Liver (tissue), 9 donors: ENCODE data around the gene TBX15. TPM values are rescaled to one million over a fixed set of nuclear protein-coding genes. Genes with fewer than 3 reads are reported as not detected.

Source experiments
- DNase-seq: peaks from one replicate; pipeline ENCODE4 v3.0.0-alpha.2; 2017; ENCODE audit warnings: low spot score
- H3K27ac ChIP-seq, 2 donors: one replicate each; pipeline ENCODE4 v1.7.0; 2013; ENCODE audit warnings: inconsistent platforms in 2 of 2, low read length in 2 of 2, control low read depth in 1 of 2, low read depth in 1 of 2, mild to moderate bottlenecking in 1 of 2
- H3K27me3 ChIP-seq, 4 donors: one replicate each; pipeline versions ENCODE4 v1.6.1 to v1.7.0; 2013; ENCODE audit warnings: low read length in 3 of 4, inconsistent platforms in 1 of 4, mild to moderate bottlenecking in 1 of 4, moderate library complexity in 1 of 4; ENCODE audit not compliant: control insufficient read depth in 4 of 4, insufficient read depth in 4 of 4
- H3K36me3 ChIP-seq, 4 donors: one replicate each; pipeline versions ENCODE4 v1.6.1 to v1.7.0; 2013; ENCODE audit warnings: low read length in 3 of 4, mild to moderate bottlenecking in 3 of 4, low read depth in 1 of 4, moderate library complexity in 1 of 4; ENCODE audit not compliant: control insufficient read depth in 4 of 4, insufficient read depth in 3 of 4
- H3K4me1 ChIP-seq, 4 donors: one replicate each; pipeline versions ENCODE4 v1.6.1 to v1.7.0; 2013; ENCODE audit warnings: low read length in 3 of 4, mild to moderate bottlenecking in 3 of 4, moderate library complexity in 1 of 4; ENCODE audit not compliant: control insufficient read depth in 4 of 4, insufficient read depth in 4 of 4
- H3K4me3 ChIP-seq, 3 donors: one replicate each; pipeline versions ENCODE4 v1.6.1 to v1.7.0; 2013; ENCODE audit warnings: low read length in 3 of 3, control low read depth in 1 of 3, low read depth in 1 of 3, mild to moderate bottlenecking in 1 of 3
- H3K9ac ChIP-seq, 2 donors: one replicate each; pipeline ENCODE4 v1.7.0; 2013; ENCODE audit warnings: low read length in 2 of 2, mild to moderate bottlenecking in 2 of 2, moderate library complexity in 2 of 2, control low read depth in 1 of 2, low read depth in 1 of 2
- H3K9me3 ChIP-seq, 4 donors: one replicate each; pipeline versions ENCODE4 v1.6.1 to v1.7.0; 2013; ENCODE audit warnings: low read length in 3 of 4; ENCODE audit not compliant: control insufficient read depth in 4 of 4
- FOXA1 ChIP-seq: IDR thresholded peaks from 2 replicates; pipeline ENCODE4 v1.6.1; 2016; ENCODE audit warnings: antibody characterized with exemption
- FOXA2 ChIP-seq: IDR thresholded peaks from 2 replicates; pipeline ENCODE4 v1.6.1; 2016; ENCODE audit warnings: antibody characterized with exemption
- GABPA ChIP-seq, 2 donors: IDR thresholded peaks in 1 of 2; conservative IDR thresholded peaks in 1 of 2; 2 replicates each; pipeline ENCODE4 v1.6.1; 2016; ENCODE audit warnings: antibody characterized with exemption in 2 of 2, mild to moderate bottlenecking in 1 of 2, moderate library complexity in 1 of 2
- HNF4A ChIP-seq, 2 donors: conservative IDR thresholded peaks; 2 replicates each; pipeline ENCODE4 v1.6.1; 2016; ENCODE audit warnings: antibody characterized with exemption in 2 of 2, mild to moderate bottlenecking in 2 of 2
- JUND ChIP-seq, 2 donors: IDR thresholded peaks; 2 replicates each; pipeline ENCODE4 v1.6.1; 2016; ENCODE audit warnings: antibody characterized with exemption in 2 of 2
- RAD21 ChIP-seq, 2 donors: IDR thresholded peaks; 2 replicates each; pipeline ENCODE4 v1.6.1; 2016; ENCODE audit warnings: antibody characterized with exemption in 2 of 2, mild to moderate bottlenecking in 2 of 2
- RXRA ChIP-seq, 2 donors: IDR thresholded peaks; 2 replicates each; pipeline ENCODE4 v1.6.1; 2017 to 2018; ENCODE audit warnings: antibody characterized with exemption in 2 of 2, mild to moderate bottlenecking in 1 of 2
- SP1 ChIP-seq: IDR thresholded peaks from 2 replicates; pipeline ENCODE4 v1.6.1; 2018; ENCODE audit warnings: antibody characterized with exemption, mild to moderate bottlenecking
- YY1 ChIP-seq: IDR thresholded peaks from 2 replicates; pipeline ENCODE4 v1.6.1; 2016; ENCODE audit warnings: antibody characterized with exemption, mild to moderate bottlenecking
- WGBS: extraction: QIAGEN DNeasy Blood & Tissue Kit; methylation state at CpG from one replicate; pipeline ENCODE4 v1.1.7; 2013; 5-methylcytosine and 5-hydroxymethylcytosine counted together
- polyA plus RNA-seq, 2 donors: library from polyadenylated mRNA; stranded (reverse) in 1 of 2; unstranded in 1 of 2; fragments of 200-250 nt in 1 of 2; fragments of >200 nt in 1 of 2; fragmentation: Nextera tagmentation in 1 of 2; extraction: Ambion mirVana in 1 of 2; gene quantifications; one replicate each; pipeline versions ENCODE4 v1.2.1 to v1.2.3, GENCODE V29; 2013 to 2015
- total RNA-seq, 2 donors: library from RNA; depleted of rRNA; stranded (reverse); fragments of >200 nt; gene quantifications; one replicate each; pipeline ENCODE4 v1.2.3, GENCODE V29; 2014
- TF ChIP-seq, protein P1 (sequence below): fragments of 150-350 bp; IDR thresholded peaks from 2 replicates; pipeline ENCODE4 v1.5.1; 2017; ENCODE audit warnings: improper control_type of control experiment, low read depth, low read length; ENCODE audit not compliant: missing input control
- TF ChIP-seq, protein P2 (sequence below): IDR thresholded peaks from 2 replicates; pipeline ENCODE4 v1.6.1; 2016; ENCODE audit warnings: antibody characterized with exemption
- TF ChIP-seq, protein P3 (sequence below): IDR thresholded peaks from 2 replicates; pipeline ENCODE4 v1.6.1; 2016; ENCODE audit warnings: antibody characterized with exemption
- TF ChIP-seq, protein P4 (sequence below): IDR thresholded peaks from 2 replicates; pipeline ENCODE4 v1.6.1; 2016; ENCODE audit warnings: antibody characterized with exemption, mild to moderate bottlenecking
- TF ChIP-seq, protein P5 (sequence below): IDR thresholded peaks from 2 replicates; pipeline ENCODE4 v1.6.1; 2016; ENCODE audit warnings: antibody characterized with exemption
- donor health status: healthy.
- donor health status: healthy.
- donor health status: healthy.
- donor health status: healthy.
- donor health status: healthy.

Gene TBX15
- total and polyA plus RNA-seq, 4 donors, result 0.09 to 15.5 (median 3.5) TPM

DNA sequence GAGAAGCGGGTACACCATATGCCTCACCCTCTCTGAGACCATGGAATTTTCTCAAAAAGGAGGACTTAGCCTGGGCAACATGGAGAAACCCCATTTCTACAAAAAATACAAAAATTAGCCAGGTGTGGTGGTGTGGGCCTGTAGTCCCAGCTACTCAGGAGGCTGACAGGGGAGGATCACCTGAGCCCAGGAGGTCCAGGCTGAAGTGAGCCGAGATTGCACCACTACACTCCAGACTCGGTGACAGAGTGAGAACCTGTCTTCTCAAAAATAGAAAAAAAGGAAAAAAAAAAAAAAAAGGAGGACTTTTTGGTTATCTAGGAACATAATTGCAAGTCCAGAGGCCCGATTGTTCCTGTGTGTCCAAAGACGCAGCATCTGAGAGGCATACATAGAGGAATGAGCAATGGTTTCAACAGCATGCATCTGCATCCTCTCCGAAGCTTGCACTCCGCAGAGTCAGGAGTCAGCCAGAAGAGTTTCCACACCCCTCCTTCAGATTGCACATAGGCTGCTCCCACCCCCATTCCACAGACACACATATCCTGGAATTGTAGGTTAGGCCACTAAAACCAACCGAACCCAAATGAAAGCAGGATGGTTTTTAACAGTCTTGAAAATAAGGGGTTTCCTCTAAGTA is 2.5 kb upstream of the TBX15 start:
- Histone ChIP-seq H3K4me1 (peaks cover 3 to 18% (median 6%) of the 10 kb centered on the region in 4 donors), H3K9ac (no peak overlapping the region), H3K4me3 (no peak overlapping the region), H3K27me3 (peaks cover 5 to 52% (median 28%) of the 10 kb centered on the region in 4 donors), H3K36me3 (no peaks in the 10 kb centered on the region), H3K27ac (no peak overlapping the region), H3K9me3 (peaks cover 2 to 46% (median 6%) of the 10 kb centered on the region in 4 donors)
- WGBS, result 49% methylated on average over 8 of the region's 8 CpGs
- DNase-seq, result no peak
- TF ChIP-seq GABPA (IDR thresholded peaks at IDR 0.05 in 1 of 2, conservative IDR thresholded peaks at IDR 0.05 in 1 of 2) (no peak), FOXA1 (no peak), SP1 (no peak), YY1 (no peak)
- TF ChIP-seq, protein P1, sequence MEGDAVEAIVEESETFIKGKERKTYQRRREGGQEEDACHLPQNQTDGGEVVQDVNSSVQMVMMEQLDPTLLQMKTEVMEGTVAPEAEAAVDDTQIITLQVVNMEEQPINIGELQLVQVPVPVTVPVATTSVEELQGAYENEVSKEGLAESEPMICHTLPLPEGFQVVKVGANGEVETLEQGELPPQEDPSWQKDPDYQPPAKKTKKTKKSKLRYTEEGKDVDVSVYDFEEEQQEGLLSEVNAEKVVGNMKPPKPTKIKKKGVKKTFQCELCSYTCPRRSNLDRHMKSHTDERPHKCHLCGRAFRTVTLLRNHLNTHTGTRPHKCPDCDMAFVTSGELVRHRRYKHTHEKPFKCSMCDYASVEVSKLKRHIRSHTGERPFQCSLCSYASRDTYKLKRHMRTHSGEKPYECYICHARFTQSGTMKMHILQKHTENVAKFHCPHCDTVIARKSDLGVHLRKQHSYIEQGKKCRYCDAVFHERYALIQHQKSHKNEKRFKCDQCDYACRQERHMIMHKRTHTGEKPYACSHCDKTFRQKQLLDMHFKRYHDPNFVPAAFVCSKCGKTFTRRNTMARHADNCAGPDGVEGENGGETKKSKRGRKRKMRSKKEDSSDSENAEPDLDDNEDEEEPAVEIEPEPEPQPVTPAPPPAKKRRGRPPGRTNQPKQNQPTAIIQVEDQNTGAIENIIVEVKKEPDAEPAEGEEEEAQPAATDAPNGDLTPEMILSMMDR, result no peak

DNA sequence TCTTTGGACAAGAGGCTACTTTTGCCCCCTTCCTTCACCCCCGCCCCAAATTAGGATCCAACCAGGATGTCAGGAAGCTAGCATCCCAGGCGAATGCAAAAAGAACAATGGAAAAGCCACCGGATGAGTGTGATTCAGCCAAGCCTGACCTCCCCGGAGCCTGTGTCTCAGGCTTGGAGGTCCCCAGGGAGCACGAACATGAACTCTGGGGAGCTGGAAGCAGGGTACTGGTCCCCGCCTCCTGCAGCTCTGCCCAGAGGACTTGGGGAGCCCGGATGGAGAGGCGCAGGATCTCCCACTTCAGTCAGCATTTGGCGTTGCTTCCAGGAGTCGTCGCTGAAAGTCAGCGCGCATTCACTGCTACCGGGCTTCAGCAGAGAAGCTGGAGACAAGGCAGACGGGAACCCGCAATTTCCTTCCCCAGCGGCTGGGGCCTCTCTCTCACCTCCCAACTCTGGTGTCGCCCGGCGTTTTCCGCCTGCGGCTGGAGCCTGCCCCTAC is 1.8 kb upstream of the TBX15 start:
- Histone ChIP-seq H3K9me3 (peaks cover 2 to 53% (median 7%) of the 10 kb centered on the region in 4 donors), H3K4me3 (no peak overlapping the region), H3K27me3 (peaks cover 5 to 56% (median 32%) of the 10 kb centered on the region in 4 donors), H3K4me1 (peaks cover 3 to 20% (median 9%) of the 10 kb centered on the region in 4 donors), H3K36me3 (no peaks in the 10 kb centered on the region), H3K9ac (no peak overlapping the region), H3K27ac (no peak overlapping the region)
- DNase-seq, result no peak
- TF ChIP-seq FOXA2, result no peak
- TF ChIP-seq, protein P2, sequence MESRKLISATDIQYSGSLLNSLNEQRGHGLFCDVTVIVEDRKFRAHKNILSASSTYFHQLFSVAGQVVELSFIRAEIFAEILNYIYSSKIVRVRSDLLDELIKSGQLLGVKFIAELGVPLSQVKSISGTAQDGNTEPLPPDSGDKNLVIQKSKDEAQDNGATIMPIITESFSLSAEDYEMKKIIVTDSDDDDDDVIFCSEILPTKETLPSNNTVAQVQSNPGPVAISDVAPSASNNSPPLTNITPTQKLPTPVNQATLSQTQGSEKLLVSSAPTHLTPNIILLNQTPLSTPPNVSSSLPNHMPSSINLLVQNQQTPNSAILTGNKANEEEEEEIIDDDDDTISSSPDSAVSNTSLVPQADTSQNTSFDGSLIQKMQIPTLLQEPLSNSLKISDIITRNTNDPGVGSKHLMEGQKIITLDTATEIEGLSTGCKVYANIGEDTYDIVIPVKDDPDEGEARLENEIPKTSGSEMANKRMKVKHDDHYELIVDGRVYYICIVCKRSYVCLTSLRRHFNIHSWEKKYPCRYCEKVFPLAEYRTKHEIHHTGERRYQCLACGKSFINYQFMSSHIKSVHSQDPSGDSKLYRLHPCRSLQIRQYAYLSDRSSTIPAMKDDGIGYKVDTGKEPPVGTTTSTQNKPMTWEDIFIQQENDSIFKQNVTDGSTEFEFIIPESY, result no peak
- TF ChIP-seq HNF4A (conservative IDR thresholded peaks at IDR 0.05), result no peak
- WGBS, result 16% methylated on average over 22 of the region's 22 CpGs

DNA sequence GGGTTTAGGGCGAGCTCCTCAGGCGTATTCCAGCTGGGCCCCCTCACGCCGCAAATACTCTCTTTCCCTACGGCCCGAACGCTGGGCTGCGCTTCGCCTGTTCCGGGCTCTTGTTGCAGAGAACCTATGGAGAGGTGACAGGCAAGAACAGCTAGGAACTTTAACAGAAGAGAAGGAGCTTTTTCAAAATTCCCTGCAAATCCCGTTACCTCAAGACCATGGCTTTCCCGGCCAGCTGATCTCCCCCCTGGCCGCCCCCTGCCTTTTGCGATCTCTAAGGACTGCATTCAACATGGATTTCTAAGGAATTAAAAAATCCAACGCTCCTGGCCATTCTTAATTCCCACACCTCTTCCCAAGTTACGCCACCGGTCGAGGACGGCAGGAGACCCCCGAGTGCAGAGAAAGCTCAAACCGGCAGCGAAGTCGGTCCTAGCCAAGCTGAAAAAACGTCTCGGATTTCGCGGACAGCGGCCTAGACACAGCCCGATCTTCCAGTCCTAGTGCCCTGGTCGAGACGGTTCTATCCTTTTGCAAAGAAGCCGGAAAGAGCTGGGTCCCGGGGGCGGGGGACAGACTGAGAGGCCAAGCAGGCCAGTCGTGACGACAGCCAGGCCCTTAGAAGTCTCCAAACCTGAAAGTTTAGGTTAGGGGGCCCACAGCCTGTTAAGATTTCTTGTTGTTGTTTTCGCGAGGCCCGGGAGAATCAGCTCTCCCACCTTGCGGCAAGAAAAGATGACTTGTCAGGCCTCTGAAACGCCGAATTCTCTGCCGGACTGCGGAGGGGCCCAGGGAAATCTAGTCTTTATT is 1.1 kb upstream of the TBX15 start:
- WGBS, result 16% methylated on average over 44 of the region's 44 CpGs
- TF ChIP-seq YY1, result no peak
- TF ChIP-seq, protein P3, sequence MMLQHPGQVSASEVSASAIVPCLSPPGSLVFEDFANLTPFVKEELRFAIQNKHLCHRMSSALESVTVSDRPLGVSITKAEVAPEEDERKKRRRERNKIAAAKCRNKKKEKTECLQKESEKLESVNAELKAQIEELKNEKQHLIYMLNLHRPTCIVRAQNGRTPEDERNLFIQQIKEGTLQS, result no peak
- TF ChIP-seq, protein P4, sequence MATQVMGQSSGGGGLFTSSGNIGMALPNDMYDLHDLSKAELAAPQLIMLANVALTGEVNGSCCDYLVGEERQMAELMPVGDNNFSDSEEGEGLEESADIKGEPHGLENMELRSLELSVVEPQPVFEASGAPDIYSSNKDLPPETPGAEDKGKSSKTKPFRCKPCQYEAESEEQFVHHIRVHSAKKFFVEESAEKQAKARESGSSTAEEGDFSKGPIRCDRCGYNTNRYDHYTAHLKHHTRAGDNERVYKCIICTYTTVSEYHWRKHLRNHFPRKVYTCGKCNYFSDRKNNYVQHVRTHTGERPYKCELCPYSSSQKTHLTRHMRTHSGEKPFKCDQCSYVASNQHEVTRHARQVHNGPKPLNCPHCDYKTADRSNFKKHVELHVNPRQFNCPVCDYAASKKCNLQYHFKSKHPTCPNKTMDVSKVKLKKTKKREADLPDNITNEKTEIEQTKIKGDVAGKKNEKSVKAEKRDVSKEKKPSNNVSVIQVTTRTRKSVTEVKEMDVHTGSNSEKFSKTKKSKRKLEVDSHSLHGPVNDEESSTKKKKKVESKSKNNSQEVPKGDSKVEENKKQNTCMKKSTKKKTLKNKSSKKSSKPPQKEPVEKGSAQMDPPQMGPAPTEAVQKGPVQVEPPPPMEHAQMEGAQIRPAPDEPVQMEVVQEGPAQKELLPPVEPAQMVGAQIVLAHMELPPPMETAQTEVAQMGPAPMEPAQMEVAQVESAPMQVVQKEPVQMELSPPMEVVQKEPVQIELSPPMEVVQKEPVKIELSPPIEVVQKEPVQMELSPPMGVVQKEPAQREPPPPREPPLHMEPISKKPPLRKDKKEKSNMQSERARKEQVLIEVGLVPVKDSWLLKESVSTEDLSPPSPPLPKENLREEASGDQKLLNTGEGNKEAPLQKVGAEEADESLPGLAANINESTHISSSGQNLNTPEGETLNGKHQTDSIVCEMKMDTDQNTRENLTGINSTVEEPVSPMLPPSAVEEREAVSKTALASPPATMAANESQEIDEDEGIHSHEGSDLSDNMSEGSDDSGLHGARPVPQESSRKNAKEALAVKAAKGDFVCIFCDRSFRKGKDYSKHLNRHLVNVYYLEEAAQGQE, result no peak
- no peak for TF ChIP-seq HNF4A (conservative IDR thresholded peaks at IDR 0.05)
- TF ChIP-seq, protein P5, sequence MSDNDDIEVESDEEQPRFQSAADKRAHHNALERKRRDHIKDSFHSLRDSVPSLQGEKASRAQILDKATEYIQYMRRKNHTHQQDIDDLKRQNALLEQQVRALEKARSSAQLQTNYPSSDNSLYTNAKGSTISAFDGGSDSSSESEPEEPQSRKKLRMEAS, result no peak
- TF ChIP-seq, protein P2, result no peak
- no peak for TF ChIP-seq RAD21 (IDR thresholded peaks at IDR 0.05)
- no peak for TF ChIP-seq JUND (IDR thresholded peaks at IDR 0.05)
- TF ChIP-seq SP1, result no peak
- no peak for TF ChIP-seq GABPA (IDR thresholded peaks at IDR 0.05 in 1 of 2, conservative IDR thresholded peaks at IDR 0.05 in 1 of 2)
- TF ChIP-seq FOXA1, result no peak
- no peak for TF ChIP-seq FOXA2
- TF ChIP-seq RXRA (IDR thresholded peaks at IDR 0.05), result no peak

More for the DNA sequence above, 1.1 kb upstream of the TBX15 start:
- peaks cover 5 to 56% (median 31%) of the 10 kb centered on the region in 4 donors for H3K27me3 ChIP-seq
- H3K9me3 ChIP-seq, result peaks cover 2 to 54% (median 7%) of the 10 kb centered on the region in 4 donors
- no peak overlapping the region for H3K9ac ChIP-seq
- H3K27ac ChIP-seq, result no peak overlapping the region
- H3K4me3 ChIP-seq, result no peak overlapping the region
- peaks cover 3 to 26% (median 12%) of the 10 kb centered on the region in 4 donors for H3K4me1 ChIP-seq
- peaks cover 0 to under 1% (median 0%) of the 10 kb centered on the region in 4 donors for H3K36me3 ChIP-seq
- no peak for DNase-seq
